Stomach smooth muscle (tissue), 2 donors: ENCODE measurements around the gene LAG3.
A peak's percentile ranks its signal among the peaks of the same experiment; 100 is the strongest.

Experiments
- H3K27ac ChIP-seq: one replicate; pipeline ENCODE4 v1.7.0; 2013; ENCODE audit warnings: mild to moderate bottlenecking, low read length, inconsistent platforms
- H3K27me3 ChIP-seq, 2 donors: one replicate each; pipeline ENCODE4 v1.7.0; 2013; ENCODE audit warnings: low read length in 2 of 2; ENCODE audit not compliant: insufficient read depth in 2 of 2, control insufficient read depth in 1 of 2
- H3K36me3 ChIP-seq, 2 donors: one replicate each; pipeline ENCODE4 v1.7.0; 2013; ENCODE audit warnings: low read length in 2 of 2; ENCODE audit not compliant: control insufficient read depth in 2 of 2, insufficient read depth in 2 of 2
- H3K4me1 ChIP-seq: one replicate; pipeline ENCODE4 v1.7.0; 2013; ENCODE audit warnings: low read length; ENCODE audit not compliant: control insufficient read depth, insufficient read depth
- H3K4me3 ChIP-seq, 2 donors: one replicate each; pipeline ENCODE4 v1.7.0; 2013; ENCODE audit warnings: low read length in 2 of 2
- H3K9ac ChIP-seq, 2 donors: one replicate each; pipeline ENCODE4 v1.7.0; 2013; ENCODE audit warnings: low read length in 2 of 2, mild to moderate bottlenecking in 1 of 2
- H3K9me3 ChIP-seq, 2 donors: one replicate each; pipeline ENCODE4 v1.7.0; 2013; ENCODE audit warnings: low read length in 2 of 2; ENCODE audit not compliant: control insufficient read depth in 2 of 2
- donor health status: healthy.
- donor health status: Pancreatic carcinoma.

The LAG3 gene

DNA sequence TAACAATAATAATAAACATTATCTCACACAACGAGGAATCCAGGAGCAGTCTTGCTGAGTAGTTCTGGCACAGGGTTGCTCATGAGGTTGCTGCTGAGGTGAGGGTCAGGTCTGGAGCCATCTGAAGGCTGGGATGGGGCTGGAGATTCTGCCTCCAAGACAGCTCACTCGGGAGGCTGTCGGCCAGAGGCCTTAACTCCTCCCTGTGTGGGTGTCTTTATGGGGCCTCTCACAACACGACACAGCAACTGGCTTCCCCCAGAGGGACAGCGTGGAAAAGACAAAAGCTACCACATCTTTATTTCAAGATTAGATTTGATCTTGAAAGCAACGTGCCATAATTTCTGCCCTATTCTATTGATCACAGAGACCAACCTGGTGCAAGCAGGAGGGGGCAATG, 9.8 kb downstream of the LAG3 start:
- H3K4me3 ChIP-seq: no peak overlapping the region
- H3K9me3 ChIP-seq: no peaks in the 10 kb centered on the region
- peaks cover 26% of the 10 kb centered on the region for H3K4me1 ChIP-seq
- peak overlapping the region in 1 of 2 donors; percentile 42 for H3K9ac ChIP-seq
- H3K36me3 ChIP-seq: no peaks in the 10 kb centered on the region
- no peaks in the 10 kb centered on the region for H3K27me3 ChIP-seq
- H3K27ac ChIP-seq: no peak overlapping the region

GRCh38 chr12:6782850-6783566, 10.7 kb downstream of the LAG3 start:
- H3K9me3 ChIP-seq: no peaks in the 10 kb centered on the region
- peaks cover 17% of the 10 kb centered on the region for H3K4me1 ChIP-seq
- H3K27ac ChIP-seq: no peak overlapping the region
- no peaks in the 10 kb centered on the region for H3K36me3 ChIP-seq
- H3K9ac ChIP-seq: peak overlapping the region in 1 of 2 donors; percentile 21
- no peak overlapping the region for H3K4me3 ChIP-seq
- H3K27me3 ChIP-seq: no peaks in the 10 kb centered on the region

- no peaks in the 10 kb centered on the region for H3K9me3 ChIP-seq
- H3K4me3 ChIP-seq: no peak overlapping the region
- no peaks in the 10 kb centered on the region for H3K27me3 ChIP-seq
- H3K9ac ChIP-seq: no peak overlapping the region
- H3K36me3 ChIP-seq: no peaks in the 10 kb centered on the region
- H3K27ac ChIP-seq: no peak overlapping the region
- peaks cover 9% of the 10 kb centered on the region for H3K4me1 ChIP-seq
These were observed 11.5 kb downstream of the LAG3 start for GRCh38 chr12:6783828-6784227.

GRCh38 chr12:6784296-6784695, 12.0 kb downstream of the LAG3 start:
- Histone ChIP-seq H3K4me1 (peaks cover 4% of the 10 kb centered on the region), H3K27me3 (no peaks in the 10 kb centered on the region), H3K27ac (no peak overlapping the region), H3K36me3 (no peaks in the 10 kb centered on the region), H3K4me3 (no peak overlapping the region), H3K9me3 (no peaks in the 10 kb centered on the region), H3K9ac (no peak overlapping the region)

- H3K36me3 ChIP-seq: no peaks in the 10 kb centered on the region
- H3K4me3 ChIP-seq: no peak overlapping the region
- no peak overlapping the region for H3K9ac ChIP-seq
- H3K27me3 ChIP-seq: no peaks in the 10 kb centered on the region
- no peaks in the 10 kb centered on the region for H3K4me1 ChIP-seq
- no peaks in the 10 kb centered on the region for H3K9me3 ChIP-seq
- H3K27ac ChIP-seq: no peak overlapping the region
These were observed 12.4 kb downstream of the LAG3 start for GRCh38 chr12:6784761-6785160.

GRCh38 chr12:6786416-6787094, 14.2 kb downstream of the LAG3 start:
- Histone ChIP-seq H3K4me3 (no peak overlapping the region), H3K27me3 (no peaks in the 10 kb centered on the region), H3K4me1 (no peaks in the 10 kb centered on the region), H3K36me3 (no peaks in the 10 kb centered on the region), H3K9me3 (no peaks in the 10 kb centered on the region), H3K9ac (no peak overlapping the region), H3K27ac (no peak overlapping the region)

DNA sequence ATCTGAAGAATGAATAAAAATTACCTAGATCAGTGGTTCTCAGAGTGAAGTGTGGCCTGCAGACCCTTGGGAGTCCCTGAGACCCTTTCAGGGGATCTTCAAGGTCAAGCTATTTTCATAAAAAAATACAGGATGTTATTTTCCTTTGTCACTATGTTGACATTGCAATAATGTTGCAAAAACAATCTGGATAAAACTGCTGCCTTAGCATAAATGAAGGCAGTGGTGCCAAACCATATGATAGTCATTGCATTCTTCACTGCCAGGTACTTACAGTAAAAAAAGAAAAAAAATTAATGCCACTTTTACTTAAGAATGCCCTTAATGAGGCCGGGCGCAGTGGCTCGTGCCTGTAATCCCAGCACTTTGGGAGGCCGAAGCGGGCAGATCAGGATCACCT, 15.0 kb downstream of the LAG3 start:
- Histone ChIP-seq H3K36me3 (no peaks in the 10 kb centered on the region), H3K4me3 (no peak overlapping the region), H3K9ac (no peak overlapping the region), H3K9me3 (no peaks in the 10 kb centered on the region), H3K4me1 (no peaks in the 10 kb centered on the region), H3K27ac (no peak overlapping the region), H3K27me3 (no peaks in the 10 kb centered on the region)

GRCh38 chr12:6788972-6789924, 16.9 kb downstream of the LAG3 start, which contains the start of gene CD4:
CD4 (plus strand) TSS chr12:6789528; CDS start chr12:6800139, 10,611 bp downstream.
- no peak within 1 kb of the TSS for H3K4me3 ChIP-seq
- H3K36me3 ChIP-seq: no peaks in the 10 kb centered on the region
- no peak within 1 kb of the TSS for H3K27ac ChIP-seq
- H3K9ac ChIP-seq: no peak within 1 kb of the TSS
- no peaks in the 10 kb centered on the region for H3K9me3 ChIP-seq
- peaks cover 4% of the 10 kb centered on the region for H3K4me1 ChIP-seq
- no peaks in the 10 kb centered on the region for H3K27me3 ChIP-seq

DNA sequence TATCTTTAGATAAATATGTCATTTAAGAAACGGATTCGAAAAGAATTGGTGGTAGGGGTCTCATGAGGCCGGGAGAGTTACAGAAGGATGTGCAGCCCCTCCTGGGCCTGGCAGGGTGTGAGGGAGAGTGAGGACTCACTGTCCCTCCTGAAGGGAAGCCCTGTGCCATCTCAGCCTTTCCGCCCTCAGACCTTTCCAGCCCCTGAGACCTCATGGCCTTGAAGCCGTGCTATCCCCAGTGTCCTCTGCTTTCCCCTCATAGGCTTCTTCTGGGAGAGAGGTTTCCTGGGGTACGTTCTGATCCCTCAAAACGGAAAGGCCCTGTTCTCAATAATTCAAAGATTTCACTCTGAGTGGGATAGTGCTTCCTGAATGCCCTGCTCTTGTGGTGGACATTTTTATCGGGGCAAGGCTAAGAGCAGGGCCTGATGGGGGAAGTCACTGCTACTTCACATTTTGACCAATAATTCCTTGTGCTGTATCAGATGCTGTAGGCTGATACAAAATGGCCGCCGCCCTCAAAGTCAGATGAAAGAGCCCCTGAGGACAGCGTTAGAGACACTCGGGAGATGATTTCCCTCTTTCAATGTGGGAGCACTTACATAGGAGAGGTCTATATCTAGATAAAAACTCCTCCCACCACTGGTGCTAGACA, 18.3 kb downstream of the LAG3 start:
- Histone ChIP-seq H3K27me3 (no peaks in the 10 kb centered on the region), H3K9me3 (no peaks in the 10 kb centered on the region), H3K4me1 (peaks cover 4% of the 10 kb centered on the region), H3K9ac (no peak overlapping the region), H3K36me3 (no peaks in the 10 kb centered on the region), H3K27ac (no peak overlapping the region), H3K4me3 (no peak overlapping the region)

- H3K36me3 ChIP-seq: no peaks in the 10 kb centered on the region
- H3K9me3 ChIP-seq: no peaks in the 10 kb centered on the region
- H3K4me1 ChIP-seq: peaks cover 4% of the 10 kb centered on the region
- peak overlapping the region in 1 of 2 donors; percentile 32 for H3K9ac ChIP-seq
- no peak overlapping the region for H3K27ac ChIP-seq
- no peaks in the 10 kb centered on the region for H3K27me3 ChIP-seq
- H3K4me3 ChIP-seq: no peak overlapping the region
These were observed 19.7 kb downstream of the LAG3 start for GRCh38 chr12:6791931-6792520.
